ENCODE measurements around the gene FBN3.
"Not testable (repeated sequence)": the region's sequence is repeated elsewhere in the genome, so short reads cannot be mapped to it uniquely, and the experiment has no call there.

FBN3 gene

GRCh38 chr19:8167985-8168384 lies 18.6 kb upstream of the FBN3 start:
- H3K36me3 ChIP-seq (ENCODE audit: control insufficient read depth, insufficient read depth, low read length): no peaks in the 10 kb centered on the region
- no peak overlapping the region for H3K4me3 ChIP-seq (ENCODE audit: insufficient read depth, low read depth, low read length)
- no peaks in the 10 kb centered on the region for H3K4me1 ChIP-seq (ENCODE audit: control insufficient read depth, insufficient read depth, low read length)
- H3K27ac ChIP-seq (ENCODE audit: insufficient read depth, low read depth, low read length, poor library complexity, severe bottlenecking): no peak overlapping the region
- no peaks in the 10 kb centered on the region for H3K27me3 ChIP-seq (ENCODE audit: control insufficient read depth, insufficient read depth, low read length, poor library complexity, severe bottlenecking)
- WGBS, 2 experiments: 83 to 85% methylated on average over 6 of the region's 6 CpGs
- H3K9me3 ChIP-seq (ENCODE audit: control insufficient read depth, low read length): no peaks in the 10 kb centered on the region

GRCh38 chr19:8163759-8164158 lies 14.4 kb upstream of the FBN3 start:
- H3K9me3 ChIP-seq (ENCODE audit: control insufficient read depth, low read length): no peaks in the 10 kb centered on the region
- WGBS, 2 experiments: 57 to 59% methylated on average over 7 of the region's 7 CpGs
- no peak overlapping the region for H3K27ac ChIP-seq (ENCODE audit: insufficient read depth, low read depth, low read length, poor library complexity, severe bottlenecking)
- no peaks in the 10 kb centered on the region for H3K4me1 ChIP-seq (ENCODE audit: control insufficient read depth, insufficient read depth, low read length)
- no peaks in the 10 kb centered on the region for H3K27me3 ChIP-seq (ENCODE audit: control insufficient read depth, insufficient read depth, low read length, poor library complexity, severe bottlenecking)
- no peak overlapping the region for H3K4me3 ChIP-seq (ENCODE audit: insufficient read depth, low read depth, low read length)
- no peaks in the 10 kb centered on the region for H3K36me3 ChIP-seq (ENCODE audit: control insufficient read depth, insufficient read depth, low read length)

- Histone ChIP-seq H3K9me3 (ENCODE audit: control insufficient read depth, low read length) (no peaks in the 10 kb centered on the region), H3K27me3 (ENCODE audit: control insufficient read depth, insufficient read depth, low read length, poor library complexity, severe bottlenecking) (no peaks in the 10 kb centered on the region), H3K36me3 (ENCODE audit: control insufficient read depth, insufficient read depth, low read length) (no peaks in the 10 kb centered on the region), H3K4me1 (ENCODE audit: control insufficient read depth, insufficient read depth, low read length) (no peaks in the 10 kb centered on the region), H3K27ac (ENCODE audit: insufficient read depth, low read depth, low read length, poor library complexity, severe bottlenecking) (no peak overlapping the region), H3K4me3 (ENCODE audit: insufficient read depth, low read depth, low read length) (no peak overlapping the region)
- WGBS, 2 experiments: 77 to 81% methylated on average over 12 of the region's 12 CpGs
Measured at GRCh38 chr19:8161135-8161646, 11.8 kb upstream of the FBN3 start.

GRCh38 chr19:8159322-8159721 lies 9.9 kb upstream of the FBN3 start:
- H3K36me3 ChIP-seq (ENCODE audit: control insufficient read depth, insufficient read depth, low read length); H3K4me1 ChIP-seq (ENCODE audit: control insufficient read depth, insufficient read depth, low read length); H3K9me3 ChIP-seq (ENCODE audit: control insufficient read depth, low read length); H3K27me3 ChIP-seq (ENCODE audit: control insufficient read depth, insufficient read depth, low read length, poor library complexity, severe bottlenecking); H3K27ac ChIP-seq (ENCODE audit: insufficient read depth, low read depth, low read length, poor library complexity, severe bottlenecking); H3K4me3 ChIP-seq (ENCODE audit: insufficient read depth, low read depth, low read length): not testable (repeated sequence)
- 81 to 84% methylated on average over 5 of the region's 5 CpGs for WGBS, 2 experiments

- no peaks in the 10 kb centered on the region for H3K4me1 ChIP-seq (ENCODE audit: control insufficient read depth, insufficient read depth, low read length)
Measured at GRCh38 chr19:8158411-8159074, 9.2 kb upstream of the FBN3 start.

GRCh38 chr19:8155318-8155717 lies 5.9 kb upstream of the FBN3 start:
- no peak overlapping the region for H3K4me3 ChIP-seq (ENCODE audit: insufficient read depth, low read depth, low read length)
- 91 to 96% methylated on average over 2 of the region's 2 CpGs for WGBS, 2 experiments
- no peaks in the 10 kb centered on the region for H3K9me3 ChIP-seq (ENCODE audit: control insufficient read depth, low read length)

More at GRCh38 chr19:8158411-8159074, 9.2 kb upstream of the FBN3 start:
- Histone ChIP-seq H3K27ac (ENCODE audit: insufficient read depth, low read depth, low read length, poor library complexity, severe bottlenecking) (no peak overlapping the region), H3K36me3 (ENCODE audit: control insufficient read depth, insufficient read depth, low read length) (no peaks in the 10 kb centered on the region), H3K4me3 (ENCODE audit: insufficient read depth, low read depth, low read length) (no peak overlapping the region), H3K9me3 (ENCODE audit: control insufficient read depth, low read length) (no peaks in the 10 kb centered on the region), H3K27me3 (ENCODE audit: control insufficient read depth, insufficient read depth, low read length, poor library complexity, severe bottlenecking) (no peaks in the 10 kb centered on the region)
- WGBS, 2 experiments: 53 to 63% methylated on average over 14 of the region's 14 CpGs

GRCh38 chr19:8154014-8154413 lies 4.6 kb upstream of the FBN3 start:
- H3K4me3 ChIP-seq (ENCODE audit: insufficient read depth, low read depth, low read length); H3K4me1 ChIP-seq (ENCODE audit: control insufficient read depth, insufficient read depth, low read length); H3K27ac ChIP-seq (ENCODE audit: insufficient read depth, low read depth, low read length, poor library complexity, severe bottlenecking); H3K9me3 ChIP-seq (ENCODE audit: control insufficient read depth, low read length); H3K27me3 ChIP-seq (ENCODE audit: control insufficient read depth, insufficient read depth, low read length, poor library complexity, severe bottlenecking); H3K36me3 ChIP-seq (ENCODE audit: control insufficient read depth, insufficient read depth, low read length): not testable (repeated sequence)
- WGBS, 2 experiments: 49 to 64% methylated on average over 8 to 10 of the region's 10 CpGs

More at GRCh38 chr19:8155318-8155717, 5.9 kb upstream of the FBN3 start:
- H3K36me3 ChIP-seq (ENCODE audit: control insufficient read depth, insufficient read depth, low read length): no peaks in the 10 kb centered on the region
- no peaks in the 10 kb centered on the region for H3K27me3 ChIP-seq (ENCODE audit: control insufficient read depth, insufficient read depth, low read length, poor library complexity, severe bottlenecking)
- no peaks in the 10 kb centered on the region for H3K4me1 ChIP-seq (ENCODE audit: control insufficient read depth, insufficient read depth, low read length)
- no peak overlapping the region for H3K27ac ChIP-seq (ENCODE audit: insufficient read depth, low read depth, low read length, poor library complexity, severe bottlenecking)

GRCh38 chr19:8151767-8152035 lies 2.3 kb upstream of the FBN3 start:
- Histone ChIP-seq H3K27me3 (ENCODE audit: control insufficient read depth, insufficient read depth, low read length, poor library complexity, severe bottlenecking) (no peaks in the 10 kb centered on the region), H3K27ac (ENCODE audit: insufficient read depth, low read depth, low read length, poor library complexity, severe bottlenecking) (no peak overlapping the region), H3K4me3 (ENCODE audit: insufficient read depth, low read depth, low read length) (no peak overlapping the region), H3K9me3 (ENCODE audit: control insufficient read depth, low read length) (no peaks in the 10 kb centered on the region), H3K36me3 (ENCODE audit: control insufficient read depth, insufficient read depth, low read length) (no peaks in the 10 kb centered on the region), H3K4me1 (ENCODE audit: control insufficient read depth, insufficient read depth, low read length) (peaks cover 11% of the 10 kb centered on the region)
- WGBS, 2 experiments: 71 to 76% methylated on average over 5 of the region's 5 CpGs

GRCh38 chr19:8150998-8151766 lies 1.8 kb upstream of the FBN3 start:
- no peaks in the 10 kb centered on the region for H3K9me3 ChIP-seq (ENCODE audit: control insufficient read depth, low read length)
- WGBS, 2 experiments: 89 to 90% methylated on average over 15 of the region's 15 CpGs
- H3K4me1 ChIP-seq (ENCODE audit: control insufficient read depth, insufficient read depth, low read length): peaks cover 11% of the 10 kb centered on the region
- H3K36me3 ChIP-seq (ENCODE audit: control insufficient read depth, insufficient read depth, low read length): no peaks in the 10 kb centered on the region
- no peak overlapping the region for H3K27ac ChIP-seq (ENCODE audit: insufficient read depth, low read depth, low read length, poor library complexity, severe bottlenecking)
- no peaks in the 10 kb centered on the region for H3K27me3 ChIP-seq (ENCODE audit: control insufficient read depth, insufficient read depth, low read length, poor library complexity, severe bottlenecking)
- H3K4me3 ChIP-seq (ENCODE audit: insufficient read depth, low read depth, low read length): no peak overlapping the region

- 86 to 90% methylated on average over 6 of the region's 6 CpGs for WGBS, 2 experiments
- no peak overlapping the region for H3K27ac ChIP-seq (ENCODE audit: insufficient read depth, low read depth, low read length, poor library complexity, severe bottlenecking)
- H3K27me3 ChIP-seq (ENCODE audit: control insufficient read depth, insufficient read depth, low read length, poor library complexity, severe bottlenecking): no peaks in the 10 kb centered on the region
- peak overlapping the region; percentile 72 for H3K4me3 ChIP-seq (ENCODE audit: insufficient read depth, low read depth, low read length)
- H3K4me1 ChIP-seq (ENCODE audit: control insufficient read depth, insufficient read depth, low read length): peaks cover 11% of the 10 kb centered on the region
- no peaks in the 10 kb centered on the region for H3K36me3 ChIP-seq (ENCODE audit: control insufficient read depth, insufficient read depth, low read length)
- H3K9me3 ChIP-seq (ENCODE audit: control insufficient read depth, low read length): no peaks in the 10 kb centered on the region
Measured at GRCh38 chr19:8150178-8150865, 930 bp upstream of the FBN3 start.
